Immature natural killer cell (primary cell): ENCODE results near the gene TSNAXIP1. TPM values are rescaled to one million over a fixed set of nuclear protein-coding genes. Genes with fewer than 3 reads are reported as not detected.
A peak's percentile ranks its signal among the peaks of the same experiment; 100 is the strongest.

Experiments
- DNase-seq, 3 donors: peaks; one replicate each; pipeline ENCODE4 v3.0.0; 2022; ENCODE audit warnings: mixed read lengths in 1 of 3
- H3K27ac Mint-ChIP-seq, 6 donors: one replicate each; pipeline ENCODE4 v1.8.0; 2020; ENCODE audit warnings: mixed read lengths in 6 of 6, mild to moderate bottlenecking in 5 of 6, inconsistent platforms in 4 of 6, moderate library complexity in 3 of 6
- H3K27me3 Mint-ChIP-seq, 3 donors: one replicate each; pipeline ENCODE4 v1.8.0; 2020 to 2021; ENCODE audit warnings: low read depth in 3 of 3, mild to moderate bottlenecking in 3 of 3, mixed read lengths in 3 of 3, moderate library complexity in 3 of 3, inconsistent platforms in 1 of 3
- H3K36me3 Mint-ChIP-seq, 3 donors: one replicate each; pipeline ENCODE4 v1.8.0; 2020; ENCODE audit warnings: mixed read lengths in 3 of 3, inconsistent platforms in 2 of 3, mild to moderate bottlenecking in 2 of 3
- H3K4me1 Mint-ChIP-seq, 2 donors: one replicate each; pipeline ENCODE4 v1.8.0; 2020; ENCODE audit warnings: inconsistent platforms in 2 of 2, mild to moderate bottlenecking in 2 of 2, mixed read lengths in 2 of 2, moderate library complexity in 1 of 2
- H3K4me3 Mint-ChIP-seq, 5 donors: one replicate each; pipeline ENCODE4 v1.8.0; 2020; ENCODE audit warnings: mild to moderate bottlenecking in 5 of 5, mixed read lengths in 5 of 5, inconsistent platforms in 3 of 5, moderate library complexity in 3 of 5
- H3K9me3 Mint-ChIP-seq, 6 donors: one replicate each; pipeline ENCODE4 v1.8.0; 2020; ENCODE audit warnings: mild to moderate bottlenecking in 6 of 6, mixed read lengths in 6 of 6, inconsistent platforms in 4 of 6, moderate library complexity in 3 of 6
- polyA plus RNA-seq, 3 donors: library from polyadenylated mRNA; unstranded; fragments of 300-500 nt; fragmentation: Illumina TruSeq; gene quantifications; one replicate each; pipeline ENCODE4 v1.2.3, GENCODE V29; 2021

Gene TSNAXIP1
- polyA plus RNA-seq, 3 donors from 2014 or later: not detected

DNA sequence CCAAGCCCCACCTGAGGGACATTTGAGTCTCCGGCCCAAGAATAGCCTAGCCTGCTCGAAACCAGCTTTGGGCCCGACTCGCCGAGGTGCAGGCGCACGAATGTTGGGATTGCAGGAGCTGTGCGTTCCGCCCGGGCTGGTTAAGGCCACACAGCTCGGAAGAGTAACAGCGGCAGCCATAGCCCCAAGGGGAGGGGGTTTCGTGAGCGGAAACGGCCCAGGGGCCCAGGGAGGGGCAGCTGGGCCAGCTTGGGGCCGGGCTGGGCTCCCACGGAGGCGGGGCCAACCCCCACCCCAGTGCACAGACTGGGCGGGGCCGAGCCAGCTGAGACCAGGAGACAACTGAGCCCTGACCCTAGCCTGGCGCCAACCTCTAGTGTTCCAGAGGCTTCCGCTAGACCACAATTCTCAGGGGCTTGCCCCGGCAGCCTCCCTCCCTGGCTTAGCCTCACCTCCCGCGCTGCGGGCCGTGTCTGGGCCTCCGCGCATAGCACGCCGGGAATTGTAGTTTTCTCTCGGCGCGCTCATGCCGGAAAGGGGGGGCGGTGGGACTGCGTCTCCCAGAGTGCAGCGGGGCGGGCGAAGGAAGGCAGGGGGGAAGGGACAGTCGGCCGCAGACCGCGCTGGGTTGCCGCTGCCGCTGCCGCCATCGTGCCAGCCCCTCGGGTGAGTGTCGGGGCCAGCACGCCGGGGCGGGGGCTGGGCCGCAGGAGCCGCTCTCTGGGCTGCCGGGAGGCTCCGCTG, 39.8 kb downstream of the TSNAXIP1 start, which contains the start of gene NUTF2:
NUTF2 (plus strand) TSS at position 614 of the 744 bp plus-strand sequence. CDS start 18,198 bp downstream, outside the sequence.
- Mint-ChIP-seq H3K27ac (peak within 1 kb of the TSS; percentile 83 to 93 (median 92)), H3K27me3 (peaks cover 2 to 16% (median 2%) of the 10 kb centered on the region in 3 donors), H3K36me3 (peaks cover 0 to 3% (median 0%) of the 10 kb centered on the region in 3 donors), H3K4me3 (peak within 1 kb of the TSS; percentile 85 to 88 (median 85)), H3K9me3 (no peaks in the 10 kb centered on the region), H3K4me1 (peaks cover 52 to 55% of the 10 kb centered on the region in 2 donors)
- DNase-seq: peak; percentile 95 to 96 (median 95)

DNA sequence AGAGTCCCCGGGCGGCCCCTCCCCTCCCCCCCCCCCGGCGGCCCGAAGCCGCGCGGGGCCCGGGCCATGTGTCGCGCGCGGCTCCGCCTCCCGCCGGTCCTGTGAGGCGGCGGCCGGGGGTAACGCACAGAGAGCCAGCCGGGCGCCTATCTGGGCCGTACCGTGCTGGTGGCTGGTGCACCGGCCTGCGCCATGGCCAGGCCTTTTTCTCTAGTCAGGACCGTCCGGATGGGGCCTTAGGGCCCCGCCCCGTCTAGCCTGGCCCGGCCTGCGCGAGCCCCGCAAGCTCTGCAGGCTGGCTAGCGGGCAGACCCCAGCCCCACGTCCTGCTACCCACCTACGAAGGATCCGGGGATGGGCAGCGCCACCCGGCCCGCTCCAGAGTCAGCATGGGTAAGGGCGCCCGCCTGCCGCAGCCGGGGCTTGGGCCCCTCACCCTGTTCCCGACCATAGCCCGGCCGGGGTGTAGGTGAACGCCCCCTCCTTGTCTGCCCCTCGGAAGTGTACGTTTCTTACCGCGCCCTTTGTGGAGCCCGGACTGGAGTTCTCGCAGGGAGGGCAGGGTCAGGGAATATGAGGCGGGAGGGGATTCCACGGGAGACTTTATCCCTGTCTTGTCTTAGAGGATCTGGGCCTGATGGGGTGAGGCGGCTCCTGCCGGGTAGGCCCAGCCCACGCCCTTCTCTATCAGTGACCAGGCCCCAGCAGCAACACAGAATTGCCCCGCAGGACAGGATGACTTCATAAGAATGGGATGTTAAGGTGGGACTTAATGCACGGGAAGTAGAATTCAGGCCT, 40.6 kb downstream of the TSNAXIP1 start, which contains the start of gene CENPT:
CENPT (minus strand) TSS at position 630 of the 798 bp plus-strand sequence. CDS start 13,834 bp downstream, outside the sequence.
- DNase-seq: no peak
- Mint-ChIP-seq H3K36me3 (peaks cover 0 to 3% (median 0%) of the 10 kb centered on the region in 3 donors), H3K27me3 (peaks cover 1 to 14% (median 2%) of the 10 kb centered on the region in 3 donors), H3K9me3 (no peaks in the 10 kb centered on the region), H3K27ac (peak within 1 kb of the TSS; percentile 55 to 92 (median 83)), H3K4me1 (peaks cover 49 to 50% of the 10 kb centered on the region in 2 donors), H3K4me3 (peak within 1 kb of the TSS; percentile 85 to 88 (median 85))

DNA sequence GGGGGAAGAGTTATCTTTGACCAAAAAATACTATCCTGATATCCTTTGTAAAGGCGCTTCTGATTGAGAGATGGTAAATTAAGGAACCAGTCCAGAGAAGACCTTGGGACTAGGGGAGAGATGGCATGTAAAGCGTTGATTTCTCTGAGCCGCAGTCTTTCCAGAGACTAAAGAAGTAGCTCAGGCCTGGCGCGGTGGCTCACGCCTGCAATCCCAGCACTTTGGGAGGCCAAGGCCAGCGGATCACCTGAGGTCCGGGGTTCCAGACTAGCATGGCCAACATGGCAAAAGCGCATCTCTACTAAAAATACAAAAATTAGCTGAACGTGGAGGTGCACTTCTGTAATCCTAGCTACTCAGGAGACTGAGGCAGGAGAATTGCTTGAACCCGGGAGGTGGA, 41.4 kb downstream of the TSNAXIP1 start:
- peaks cover 44% of the 10 kb centered on the region in 2 donors for H3K4me1 Mint-ChIP-seq
- H3K36me3 Mint-ChIP-seq: peaks cover 0 to 3% (median 0%) of the 10 kb centered on the region in 3 donors
- H3K4me3 Mint-ChIP-seq: peak overlapping the region; percentile 75 to 85 (median 83)
- peaks cover 1 to 12% (median 2%) of the 10 kb centered on the region in 3 donors for H3K27me3 Mint-ChIP-seq
- no peaks in the 10 kb centered on the region for H3K9me3 Mint-ChIP-seq
- DNase-seq: no peak
- H3K27ac Mint-ChIP-seq: peak overlapping the region in 1 of 6 donors; percentile 62

DNA sequence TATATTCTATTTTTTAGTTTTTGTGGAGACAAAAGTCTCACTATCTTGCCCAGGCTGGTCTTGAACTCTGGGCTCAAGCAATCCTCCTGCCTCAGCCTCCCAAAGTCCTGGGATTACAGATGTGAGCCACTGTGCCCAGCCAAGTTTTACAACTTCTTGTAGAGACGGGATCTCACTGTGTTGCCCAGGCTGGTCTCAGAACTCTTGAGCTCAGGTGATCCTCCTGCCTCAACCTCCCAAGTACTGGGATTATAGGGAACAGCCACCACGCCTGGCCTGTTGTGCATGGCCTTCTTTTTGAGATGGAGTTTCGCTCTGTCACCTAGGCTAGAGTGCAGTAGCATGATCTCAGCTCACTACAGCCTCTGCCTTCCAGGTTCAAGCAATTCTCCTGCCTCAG, 47.0 kb downstream of the TSNAXIP1 start:
- Mint-ChIP-seq H3K9me3 (no peaks in the 10 kb centered on the region), H3K27ac (no peak overlapping the region), H3K36me3 (peaks cover 0 to 3% (median 0%) of the 10 kb centered on the region in 3 donors), H3K4me1 (peaks cover 24 to 34% of the 10 kb centered on the region in 2 donors), H3K27me3 (peaks cover 0 to 1% (median 0%) of the 10 kb centered on the region in 3 donors), H3K4me3 (no peak overlapping the region)
- DNase-seq: no peak

DNA sequence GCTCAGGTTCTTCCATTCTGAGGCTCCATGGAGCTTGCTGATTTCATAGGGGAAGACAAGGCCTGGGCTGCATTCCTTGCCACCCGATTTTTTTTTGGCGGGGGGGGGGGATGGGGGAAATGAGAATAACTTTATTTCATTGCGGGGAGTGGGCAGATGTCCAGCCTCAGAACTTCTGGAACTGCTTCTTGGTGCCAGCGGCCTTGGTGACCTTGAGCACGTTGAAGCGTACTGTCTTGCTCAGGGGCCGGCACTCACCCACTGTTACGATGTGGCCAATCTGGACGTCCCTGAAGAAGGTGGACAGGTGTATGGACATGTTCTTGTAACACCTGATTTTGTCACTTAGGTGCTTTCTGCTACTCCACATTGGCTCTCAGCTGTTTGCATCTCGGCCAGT, 49.1 kb downstream of the TSNAXIP1 start:
- Mint-ChIP-seq H3K36me3 (peaks cover 0 to 3% (median 0%) of the 10 kb centered on the region in 3 donors), H3K9me3 (no peaks in the 10 kb centered on the region), H3K27me3 (peaks cover 0 to 1% (median 0%) of the 10 kb centered on the region in 3 donors), H3K4me3 (no peak overlapping the region), H3K27ac (no peak overlapping the region), H3K4me1 (peaks cover 25 to 35% of the 10 kb centered on the region in 2 donors)
- DNase-seq: no peak

DNA sequence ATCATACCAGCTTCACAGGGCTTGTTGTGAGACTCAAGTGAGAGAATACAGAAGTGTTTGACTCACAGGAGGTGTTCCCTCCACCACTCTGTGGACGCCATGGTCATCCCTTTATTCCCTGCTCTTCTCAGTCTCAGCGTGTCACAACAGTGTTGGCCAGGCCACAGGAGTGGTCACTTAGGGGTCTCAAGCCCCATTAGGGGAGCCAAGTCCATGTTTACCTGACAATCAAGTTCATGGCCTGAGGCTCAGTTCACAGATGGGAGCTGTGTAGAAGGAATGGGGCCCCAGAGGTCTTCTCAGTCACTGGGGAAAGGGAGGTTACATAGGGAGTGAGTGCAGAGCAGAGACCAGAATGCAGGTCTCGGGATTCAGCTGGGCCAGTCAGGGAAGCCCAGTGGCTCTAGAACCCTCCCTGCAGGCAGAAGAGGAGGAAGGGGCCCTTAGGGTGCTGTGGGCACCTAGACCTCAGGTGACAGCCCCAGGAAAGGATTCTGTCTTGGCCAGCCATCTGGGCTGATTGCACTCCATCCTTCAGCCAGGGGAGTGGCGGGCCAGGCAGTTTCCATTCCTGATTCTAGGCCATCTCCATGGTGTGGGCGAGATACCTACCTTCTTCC, 50.3 kb downstream of the TSNAXIP1 start:
- Mint-ChIP-seq H3K27me3 (peaks cover 0 to 2% (median 1%) of the 10 kb centered on the region in 3 donors), H3K4me3 (no peak overlapping the region)

DNA sequence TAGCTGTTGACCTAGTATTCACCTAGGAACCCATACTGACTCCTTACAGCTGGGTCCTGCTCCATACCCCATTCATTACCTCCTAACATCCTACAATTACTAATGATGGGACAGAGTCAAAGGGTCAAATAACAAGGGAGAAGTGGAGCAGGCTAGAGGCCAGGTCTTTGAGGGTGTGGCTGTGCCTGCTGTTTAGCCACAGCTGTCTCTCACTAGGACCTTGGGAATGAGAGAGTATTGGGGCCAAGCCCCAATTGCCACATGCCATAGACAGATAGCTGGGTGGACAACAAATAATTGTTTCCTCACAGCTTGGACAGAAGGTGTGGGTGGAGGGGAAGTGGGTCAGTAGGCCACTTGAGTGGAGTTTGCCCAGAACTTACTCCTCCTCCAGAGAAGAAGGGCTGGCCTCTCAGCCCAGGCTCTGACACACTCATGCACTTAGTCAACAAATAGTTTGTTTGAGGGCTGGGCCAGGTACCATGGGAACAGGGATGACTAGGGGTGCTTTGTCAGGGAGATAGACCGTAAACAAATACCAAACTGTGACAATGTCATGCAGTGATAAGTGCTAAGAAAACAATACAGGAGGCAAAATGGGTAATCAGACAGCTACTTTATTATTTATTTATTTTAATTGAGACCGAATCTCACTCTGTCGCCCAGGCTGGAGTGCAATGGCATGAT, 51.0 kb downstream of the TSNAXIP1 start:
- DNase-seq: peak in 1 of 3 donors; percentile 30
- no peak overlapping the region for H3K4me3 Mint-ChIP-seq
- peaks cover 0 to 3% (median 0%) of the 10 kb centered on the region in 3 donors for H3K36me3 Mint-ChIP-seq
- peaks cover 32 to 35% of the 10 kb centered on the region in 2 donors for H3K4me1 Mint-ChIP-seq
- peak overlapping the region; percentile 56 to 84 (median 72) for H3K27ac Mint-ChIP-seq
- H3K27me3 Mint-ChIP-seq: peaks cover 0 to 2% (median 1%) of the 10 kb centered on the region in 3 donors
- H3K9me3 Mint-ChIP-seq: no peaks in the 10 kb centered on the region

More for the DNA sequence above, 50.3 kb downstream of the TSNAXIP1 start:
- no peak for DNase-seq
- Mint-ChIP-seq H3K9me3 (no peaks in the 10 kb centered on the region), H3K36me3 (peaks cover 0 to 3% (median 0%) of the 10 kb centered on the region in 3 donors), H3K27ac (peak overlapping the region in 4 of 6 donors; percentile 41 to 84 (median 58)), H3K4me1 (peaks cover 32 to 35% of the 10 kb centered on the region in 2 donors)

DNA sequence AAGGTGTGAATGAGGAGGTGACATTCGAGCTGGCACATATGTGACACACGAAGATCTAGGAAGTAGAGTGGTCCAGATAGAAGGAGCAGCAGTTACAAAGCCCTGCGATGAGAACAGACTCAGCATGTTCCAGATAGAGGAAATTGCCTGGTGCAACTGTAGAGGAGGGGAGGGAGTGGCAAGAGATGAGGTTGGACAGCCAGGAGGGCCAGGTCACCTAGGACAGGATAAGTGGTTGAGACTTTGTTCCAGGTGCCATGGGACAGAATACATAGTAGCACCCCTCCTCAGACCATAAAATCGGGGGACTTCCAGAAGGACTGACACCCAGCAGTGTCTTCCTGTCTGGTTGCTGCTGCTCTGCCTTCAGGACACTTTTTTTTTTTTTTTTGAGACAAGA, 51.8 kb downstream of the TSNAXIP1 start:
- H3K4me3 Mint-ChIP-seq: no peak overlapping the region
- no peak for DNase-seq

DNA sequence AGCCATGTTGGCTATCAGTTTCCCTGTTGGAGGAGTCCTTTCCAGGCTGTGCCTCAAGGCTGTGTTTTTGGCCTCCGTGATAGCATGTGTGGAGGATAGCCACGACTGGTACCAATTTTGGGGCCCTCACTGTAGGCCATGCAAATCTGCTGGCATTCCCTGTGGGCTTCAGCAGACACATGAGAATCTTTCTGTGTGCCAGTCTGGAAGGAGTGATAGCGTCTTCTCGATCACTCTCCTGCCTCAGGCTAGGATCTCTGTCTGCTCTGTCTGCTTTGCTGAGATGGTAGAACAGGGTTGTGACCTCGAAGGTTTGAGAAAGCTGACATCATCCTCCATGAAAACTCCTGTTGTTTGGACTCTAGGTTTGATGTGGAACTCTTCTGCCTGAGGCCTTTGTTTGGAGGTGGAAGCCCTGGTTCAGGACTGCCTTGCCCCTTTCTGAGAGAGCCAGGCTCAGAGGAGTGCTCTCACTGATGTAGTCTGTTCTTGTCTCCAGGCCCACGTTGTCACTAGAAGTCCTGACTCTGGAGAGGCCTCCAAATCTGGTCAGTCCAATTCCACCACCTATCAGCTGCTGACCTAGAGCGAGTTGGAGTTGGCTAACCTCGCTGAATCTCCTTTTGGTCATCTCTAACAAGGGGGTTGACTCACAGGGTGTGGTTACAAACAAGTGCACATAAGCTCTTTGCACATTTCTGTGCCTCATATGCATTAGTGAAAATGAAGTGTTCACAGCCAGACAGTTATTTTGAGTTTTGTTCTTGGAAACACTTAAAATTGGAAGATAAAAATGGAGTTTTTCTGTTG, 54.1 kb downstream of the TSNAXIP1 start:
- H3K27me3 Mint-ChIP-seq: peaks cover 0 to 2% (median 0%) of the 10 kb centered on the region in 3 donors

More for the DNA sequence above, 51.8 kb downstream of the TSNAXIP1 start:
- no peaks in the 10 kb centered on the region for H3K9me3 Mint-ChIP-seq
- H3K36me3 Mint-ChIP-seq: peaks cover 0 to 3% (median 0%) of the 10 kb centered on the region in 3 donors
- peak overlapping the region; percentile 51 to 88 (median 73) for H3K27ac Mint-ChIP-seq
- peaks cover 0 to 2% (median 1%) of the 10 kb centered on the region in 3 donors for H3K27me3 Mint-ChIP-seq
- peaks cover 32 to 35% of the 10 kb centered on the region in 2 donors for H3K4me1 Mint-ChIP-seq

DNA sequence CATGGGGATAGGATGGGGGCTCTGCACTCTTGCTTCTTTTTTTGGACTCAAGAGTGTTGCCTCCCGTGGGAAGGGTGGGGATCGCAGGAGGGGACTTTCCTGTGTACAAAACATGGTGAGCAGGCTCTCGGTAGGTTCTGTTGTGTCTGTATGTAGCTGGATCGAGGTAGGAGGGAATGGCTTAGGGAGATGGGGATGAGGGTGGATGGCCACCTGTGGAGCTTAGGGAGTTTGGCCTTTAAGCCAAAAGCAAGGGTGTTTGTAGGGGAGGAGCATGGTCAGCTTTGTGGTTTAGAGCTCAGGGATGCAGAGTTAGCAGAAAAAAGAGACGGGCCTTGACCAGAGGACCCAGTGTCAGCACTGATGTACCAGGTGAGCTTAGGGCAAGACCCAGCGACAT, 55.2 kb downstream of the TSNAXIP1 start:
- peaks cover 0 to 2% (median 0%) of the 10 kb centered on the region in 3 donors for H3K27me3 Mint-ChIP-seq
- no peak for DNase-seq
- no peak overlapping the region for H3K4me3 Mint-ChIP-seq
- H3K9me3 Mint-ChIP-seq: no peaks in the 10 kb centered on the region
- H3K27ac Mint-ChIP-seq: peak overlapping the region in 3 of 6 donors; percentile 4 to 23 (median 11)
- H3K4me1 Mint-ChIP-seq: peaks cover 26 to 31% of the 10 kb centered on the region in 2 donors
- H3K36me3 Mint-ChIP-seq: no peaks in the 10 kb centered on the region

More for the DNA sequence above, 54.1 kb downstream of the TSNAXIP1 start:
- Mint-ChIP-seq H3K4me3 (no peak overlapping the region), H3K4me1 (peaks cover 28 to 32% of the 10 kb centered on the region in 2 donors), H3K9me3 (no peaks in the 10 kb centered on the region), H3K36me3 (no peaks in the 10 kb centered on the region), H3K27ac (no peak overlapping the region)
- no peak for DNase-seq

DNA sequence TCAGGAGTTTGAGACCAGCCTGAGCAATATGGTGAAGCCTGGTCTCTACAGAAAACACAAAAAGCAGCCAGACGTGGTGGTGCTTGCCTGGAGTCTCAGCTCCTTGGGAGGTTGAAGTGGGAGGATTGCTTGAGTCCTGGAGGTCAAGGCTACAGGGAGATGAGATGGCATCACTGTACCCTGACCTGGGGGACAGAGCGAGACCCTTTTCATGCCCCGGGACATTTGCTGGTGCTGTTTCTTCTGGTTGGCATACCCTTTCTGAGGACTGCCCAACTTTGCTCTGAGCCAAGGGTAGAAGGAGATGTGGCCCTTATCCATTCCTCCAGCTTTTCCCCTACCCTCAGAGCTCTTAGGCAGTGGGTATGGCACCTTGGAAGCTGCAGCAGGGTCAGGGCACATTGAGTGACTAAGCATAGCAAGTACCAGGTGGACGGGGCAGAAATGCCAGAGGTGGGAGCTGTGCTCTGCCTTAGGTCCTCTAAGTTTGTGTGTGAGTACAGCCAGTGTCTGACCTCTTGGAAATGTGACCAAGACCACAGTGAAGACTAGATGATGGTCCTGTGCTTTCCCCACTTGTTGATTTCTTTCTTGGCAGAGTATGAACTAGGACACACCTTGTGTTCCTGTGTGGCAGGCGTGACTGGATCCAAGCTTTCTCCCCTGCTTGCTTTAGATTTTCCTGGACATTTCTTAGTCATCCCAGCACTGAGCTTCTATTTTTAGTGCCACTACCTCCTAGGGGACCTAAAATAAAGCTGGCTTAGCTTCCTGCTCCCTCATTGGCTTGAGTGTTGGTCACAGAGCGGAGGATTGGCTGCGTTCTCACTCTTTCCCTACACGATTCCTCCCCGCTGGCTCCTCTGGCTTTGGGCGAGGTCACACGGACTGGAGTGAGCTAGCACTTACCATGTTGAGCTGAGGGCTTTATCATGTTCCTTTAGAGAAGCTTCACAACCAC, 56.2 kb downstream of the TSNAXIP1 start:
- no peak overlapping the region for H3K4me3 Mint-ChIP-seq
- no peaks in the 10 kb centered on the region for H3K36me3 Mint-ChIP-seq
- H3K4me1 Mint-ChIP-seq: peaks cover 15 to 20% of the 10 kb centered on the region in 2 donors
- peaks cover 0 to 2% (median 0%) of the 10 kb centered on the region in 3 donors for H3K27me3 Mint-ChIP-seq
- H3K9me3 Mint-ChIP-seq: no peaks in the 10 kb centered on the region
- H3K27ac Mint-ChIP-seq: peak overlapping the region in 1 of 6 donors; percentile 4
- DNase-seq: no peak
